ENCODE measurements around the gene GRK1.

GRK1 gene

DNA sequence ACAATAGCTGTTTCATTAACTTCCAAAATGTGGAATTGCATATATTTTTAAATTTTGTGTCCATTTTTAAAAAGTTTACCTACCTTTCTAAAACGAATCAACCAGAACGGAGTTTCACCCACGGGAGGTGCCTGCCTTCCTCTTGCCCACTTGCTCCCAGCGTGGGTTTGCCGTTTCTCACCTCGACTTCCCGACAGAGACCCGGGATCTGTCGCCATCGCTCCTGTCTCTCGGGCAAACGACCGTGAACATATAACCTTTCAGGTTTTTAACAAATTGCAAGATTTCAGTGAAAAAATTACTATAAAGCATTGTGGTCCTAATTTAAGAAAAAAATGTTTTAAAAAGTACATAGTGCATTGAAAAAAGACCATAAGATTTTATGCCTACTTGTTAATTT lies 96.2 kb downstream of the GRK1 start:
- DNase-seq: no peak

- no peak for DNase-seq
Observed at GRCh38 chr13:113763961-113764792, 97.2 kb downstream of the GRK1 start.

DNA sequence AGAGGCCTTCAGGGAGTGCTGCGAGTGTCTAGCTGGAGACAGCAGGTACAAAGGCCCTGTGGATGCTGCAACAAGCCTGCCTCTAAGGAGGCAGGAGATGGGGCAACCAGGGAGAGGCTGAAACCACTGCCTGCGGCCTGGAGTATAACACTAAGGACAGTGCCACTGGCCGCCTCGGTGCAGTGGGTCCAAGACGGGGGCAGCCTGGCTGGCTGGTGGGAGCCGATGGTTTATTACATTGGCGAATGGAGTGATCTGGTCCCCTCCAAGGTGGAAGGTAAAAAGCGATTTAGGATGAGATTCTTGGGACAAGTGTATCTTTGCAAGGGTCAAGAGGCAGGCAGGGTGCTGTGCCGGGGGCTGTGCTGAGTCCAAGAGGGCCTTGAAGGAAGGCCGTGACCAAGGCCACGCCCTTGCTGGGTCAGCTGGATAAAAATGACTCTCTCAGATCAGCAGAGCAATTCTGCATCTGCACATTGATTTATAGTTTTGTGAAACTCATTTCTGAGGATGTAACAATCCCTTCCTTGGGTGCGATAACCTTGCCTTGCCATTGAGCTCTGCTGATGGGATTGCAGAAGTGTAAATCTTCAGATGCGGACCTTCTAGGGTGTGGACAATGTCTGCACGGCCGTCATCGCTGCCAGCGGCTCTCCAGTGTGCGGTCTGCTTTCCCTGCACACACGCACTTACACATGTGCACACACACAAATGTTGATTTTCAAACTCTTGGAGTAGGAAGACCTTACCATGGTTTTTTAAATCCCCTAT lies 98.0 kb downstream of the GRK1 start:
- no peak for DNase-seq

GRCh38 chr13:113765564-113765910 lies 98.5 kb downstream of the GRK1 start:
- peak; percentile 27 for DNase-seq

GRCh38 chr13:113766035-113766800 lies 99.2 kb downstream of the GRK1 start:
- no peak for DNase-seq

DNA sequence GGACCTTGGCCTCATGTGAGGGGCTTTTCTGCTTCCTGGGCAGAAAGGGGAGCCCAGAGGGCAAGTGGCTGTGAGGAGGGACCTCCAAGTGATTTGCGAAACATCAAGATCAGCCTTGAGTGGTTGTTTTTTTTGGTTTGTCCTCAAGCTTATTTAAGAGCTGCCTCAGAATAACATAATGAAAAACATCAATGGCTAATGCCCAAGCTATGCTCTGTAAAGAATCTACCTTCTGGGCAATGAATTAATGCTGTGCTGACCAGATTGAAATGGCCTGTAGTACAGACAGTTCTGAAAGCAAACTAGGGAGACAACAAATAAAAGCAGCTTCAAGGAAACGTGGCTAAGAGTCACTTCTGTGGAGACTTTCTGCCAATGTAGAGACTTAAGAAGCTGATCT lies 100.3 kb downstream of the GRK1 start:
- DNase-seq: no peak

DNA sequence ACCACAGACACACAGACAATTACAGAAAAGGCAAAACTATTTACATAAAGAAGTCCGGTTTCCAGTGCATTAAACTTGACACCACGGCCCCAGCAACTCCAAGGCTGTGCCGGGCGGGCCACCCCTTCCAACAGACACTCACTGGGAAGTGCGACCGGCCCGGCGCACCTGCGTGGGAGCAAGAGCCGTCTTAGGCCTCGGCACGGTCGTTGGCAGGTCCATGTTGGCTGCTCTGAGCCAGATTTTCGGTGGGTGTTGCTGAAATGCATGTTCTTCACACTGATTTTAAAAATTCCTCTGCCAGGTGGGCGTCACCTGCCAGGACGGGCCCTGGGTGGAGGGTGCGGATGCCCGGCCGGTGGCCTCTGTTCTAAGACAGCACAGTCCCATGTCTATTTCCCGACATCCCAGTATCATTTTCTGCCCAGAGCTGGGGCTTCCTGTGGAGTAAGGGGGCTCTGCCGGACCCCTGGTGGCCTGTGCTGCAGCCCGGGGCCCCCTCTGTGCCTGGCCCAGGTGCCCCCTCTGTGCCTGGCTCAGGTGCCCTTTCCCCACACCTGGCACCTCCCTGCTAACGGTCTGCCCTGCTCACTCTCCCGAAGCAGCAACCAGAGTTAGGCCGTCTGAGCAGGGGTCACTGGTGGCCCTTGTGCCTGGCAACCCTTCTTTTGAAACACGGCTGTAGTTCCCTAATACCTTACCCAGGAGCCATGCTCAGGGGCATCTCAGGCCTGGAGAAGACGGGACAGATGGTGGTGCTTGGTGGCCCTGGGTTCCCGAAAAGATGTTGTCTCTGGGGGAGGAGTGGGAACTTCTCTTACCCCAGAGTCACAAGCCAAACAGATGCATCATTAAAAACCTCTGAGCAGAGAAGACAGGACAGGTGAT lies 101.2 kb downstream of the GRK1 start:
- DNase-seq: no peak

- no peak for DNase-seq
Observed at GRCh38 chr13:113769106-113769505, 102.1 kb downstream of the GRK1 start.

DNA sequence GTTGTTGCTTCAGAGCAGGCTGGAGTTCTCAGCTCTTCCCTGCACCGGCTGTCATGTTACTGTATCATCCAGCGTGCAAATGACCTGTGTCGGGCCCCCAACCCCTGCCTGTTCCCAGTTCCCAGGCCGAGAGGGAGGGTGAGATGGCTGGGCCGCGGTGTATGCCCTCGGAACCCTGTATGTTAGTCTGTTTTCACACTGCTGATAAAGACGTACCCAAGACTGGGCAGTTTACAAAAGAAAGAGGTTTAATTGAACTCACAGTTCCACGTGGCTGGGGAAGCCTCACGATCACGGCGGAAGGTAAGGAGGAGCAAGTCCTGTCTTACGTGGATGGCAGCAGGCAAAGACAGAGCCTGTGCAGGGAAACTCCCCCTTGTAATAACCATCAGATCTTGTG lies 102.9 kb downstream of the GRK1 start:
- no peak for DNase-seq

DNA sequence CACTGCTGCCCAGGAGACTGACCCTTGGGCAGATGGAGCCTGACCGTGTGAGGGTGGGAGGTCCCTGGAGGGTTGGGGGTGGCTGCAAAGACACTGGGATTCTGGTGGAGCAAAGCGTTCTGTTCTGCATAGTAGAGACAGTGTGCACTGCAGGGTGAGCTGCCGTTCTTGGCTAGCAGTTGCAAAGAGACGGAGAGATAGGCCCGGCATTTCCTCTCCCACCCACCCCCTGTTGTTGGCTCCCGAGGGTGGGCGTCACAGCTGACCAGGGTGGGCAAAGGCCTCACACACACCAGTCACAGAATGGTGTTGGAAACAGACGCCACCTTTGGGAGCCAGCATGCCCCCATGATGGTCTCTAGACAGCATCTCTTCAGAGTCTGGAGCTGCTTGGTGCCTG lies 103.4 kb downstream of the GRK1 start:
- DNase-seq: no peak

DNA sequence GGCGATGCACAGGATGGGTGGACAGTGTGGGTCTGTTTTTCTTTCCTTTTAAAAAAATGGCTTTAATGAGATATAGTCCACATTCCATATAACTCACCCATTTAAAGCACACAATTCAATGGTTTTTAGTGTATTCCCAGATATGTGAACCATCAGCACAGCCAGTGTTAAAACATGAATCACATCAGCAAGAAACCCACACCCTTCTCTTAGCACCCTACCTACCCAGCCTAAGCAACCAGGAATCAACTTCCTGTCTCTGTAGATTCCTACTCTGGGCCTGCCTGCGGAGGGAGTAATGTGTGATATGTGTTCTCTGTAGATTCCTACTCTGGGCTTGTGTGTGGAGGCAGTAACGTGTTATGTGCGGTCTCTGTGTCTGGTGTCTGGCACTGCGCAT lies 103.9 kb downstream of the GRK1 start:
- DNase-seq: no peak

- peak; percentile 12 for DNase-seq
Observed at GRCh38 chr13:113771709-113772331, 104.8 kb downstream of the GRK1 start.

DNA sequence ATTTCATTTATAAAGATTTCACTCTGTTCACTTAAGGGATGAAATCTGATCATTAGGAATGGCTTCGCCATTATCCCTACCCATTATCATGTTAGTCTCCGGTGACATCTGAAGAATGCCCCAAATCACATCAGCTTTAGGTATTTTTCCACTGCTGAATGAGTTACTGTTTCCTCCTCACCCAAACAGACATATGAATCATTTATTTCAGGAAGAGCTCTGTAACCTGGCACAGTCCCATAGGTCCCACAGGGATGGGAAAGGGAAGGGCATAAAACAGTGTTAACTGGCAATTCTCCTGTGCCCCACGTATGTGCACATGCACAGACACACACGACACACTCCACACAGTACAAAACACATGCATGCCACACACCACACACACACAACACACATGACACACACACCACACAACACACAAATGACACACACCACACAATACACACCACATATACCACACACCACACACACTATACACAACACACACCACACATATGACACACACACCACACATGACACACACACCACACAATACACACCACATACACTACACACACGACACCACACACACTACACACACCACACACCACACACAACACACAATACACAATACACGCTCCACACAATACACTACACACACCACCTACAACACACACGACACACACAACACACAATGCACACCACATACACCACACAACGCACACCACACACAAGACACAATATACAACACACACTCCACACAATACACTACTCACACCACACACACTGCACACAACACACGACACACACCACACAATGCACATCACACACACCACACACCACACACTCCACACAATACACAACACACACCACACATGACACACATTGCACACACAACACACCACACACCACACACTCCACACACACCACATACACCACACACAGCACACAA lies 107.4 kb downstream of the GRK1 start:
- DNase-seq: no peak

- no peak for DNase-seq
Observed at GRCh38 chr13:113775451-113776145, 108.6 kb downstream of the GRK1 start.

DNA sequence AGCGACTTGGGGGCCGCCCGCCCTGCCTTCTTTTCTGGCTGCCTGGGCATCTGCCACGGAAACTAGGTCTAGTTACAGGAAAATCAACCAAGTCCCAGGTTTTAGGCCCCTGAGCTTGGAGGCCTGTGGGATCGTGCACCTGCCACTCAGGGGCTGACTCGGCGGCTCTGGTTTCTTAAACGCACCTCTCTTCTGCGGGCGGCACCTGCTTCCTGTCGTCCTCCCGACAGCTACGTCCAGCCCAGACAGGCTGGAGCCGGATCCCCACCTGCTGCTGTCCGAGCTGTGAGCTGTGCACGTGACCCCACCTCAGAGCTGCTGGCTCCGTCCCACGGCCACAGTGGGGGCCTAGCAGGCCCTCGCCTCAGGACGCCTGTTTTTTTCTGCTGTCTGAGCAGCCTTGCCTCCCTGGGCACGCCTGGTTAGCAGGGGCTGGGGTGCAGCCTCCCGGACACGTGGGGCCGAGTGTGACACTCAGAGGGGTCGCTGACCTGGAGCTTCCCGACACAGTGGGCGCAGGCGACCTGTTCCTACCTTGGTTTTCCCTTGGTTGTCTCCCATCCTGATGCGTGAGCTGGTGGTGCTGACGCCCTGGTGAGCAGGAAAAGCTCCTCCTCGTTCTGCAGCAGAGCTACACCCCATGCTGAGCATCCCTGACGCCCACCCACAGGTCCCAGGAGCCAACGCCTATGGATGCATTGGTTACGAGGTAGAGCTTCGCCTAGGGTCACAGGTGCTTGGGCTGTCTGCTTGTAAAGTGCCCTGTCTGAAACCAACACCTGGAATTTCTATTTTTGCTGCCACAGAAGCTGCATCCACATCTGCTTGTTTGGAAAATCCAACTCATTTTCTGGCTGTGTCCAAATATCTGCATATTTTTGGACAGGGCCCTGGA lies 109.5 kb downstream of the GRK1 start:
- DNase-seq: no peak

DNA sequence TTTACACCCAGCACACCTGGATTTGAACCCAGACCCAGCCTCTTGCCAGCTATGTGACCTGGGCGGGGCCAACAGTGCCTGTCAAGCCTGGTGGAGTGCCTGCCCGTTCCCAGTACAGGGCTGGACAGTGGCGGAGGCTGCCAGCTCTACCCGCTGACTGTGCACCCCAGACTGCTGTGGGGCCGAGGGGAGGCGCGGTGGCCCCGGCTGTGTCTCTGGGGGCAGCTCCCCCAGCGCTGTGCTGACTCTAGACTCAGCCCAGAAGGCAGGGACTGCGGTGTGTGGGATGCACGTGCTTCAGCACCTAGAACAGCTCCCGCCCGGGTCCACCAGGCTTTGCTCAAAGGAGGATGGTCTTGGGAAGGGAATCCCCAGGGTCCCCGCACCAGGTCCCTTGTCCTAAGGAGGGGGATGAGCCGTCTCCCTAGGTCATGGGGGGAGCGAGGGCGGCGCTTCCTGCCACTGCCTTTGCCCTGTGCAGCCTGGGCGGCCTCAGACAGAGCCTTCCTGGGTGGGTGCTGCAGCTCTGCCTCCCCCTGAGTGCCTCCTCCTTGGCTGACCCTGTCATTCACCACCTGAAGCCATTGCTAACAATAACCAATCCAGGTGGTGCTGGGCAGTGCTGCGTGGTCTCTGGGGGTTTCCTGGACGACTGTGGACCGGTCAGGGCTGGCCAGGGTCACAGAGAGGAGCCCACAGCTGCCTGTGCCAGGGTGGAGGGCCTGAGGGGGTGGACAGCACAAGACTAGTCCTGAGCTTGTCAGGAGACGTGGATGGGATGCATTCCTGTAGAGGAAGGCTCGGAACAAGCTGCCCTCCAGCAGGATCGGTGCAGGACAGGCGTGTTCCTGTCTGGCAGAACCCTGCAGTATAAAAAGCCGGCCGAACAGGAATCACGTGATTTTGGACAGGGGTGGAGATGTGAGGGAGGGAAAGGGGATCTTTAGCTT lies 110.6 kb downstream of the GRK1 start:
- DNase-seq: peak; percentile 6

DNA sequence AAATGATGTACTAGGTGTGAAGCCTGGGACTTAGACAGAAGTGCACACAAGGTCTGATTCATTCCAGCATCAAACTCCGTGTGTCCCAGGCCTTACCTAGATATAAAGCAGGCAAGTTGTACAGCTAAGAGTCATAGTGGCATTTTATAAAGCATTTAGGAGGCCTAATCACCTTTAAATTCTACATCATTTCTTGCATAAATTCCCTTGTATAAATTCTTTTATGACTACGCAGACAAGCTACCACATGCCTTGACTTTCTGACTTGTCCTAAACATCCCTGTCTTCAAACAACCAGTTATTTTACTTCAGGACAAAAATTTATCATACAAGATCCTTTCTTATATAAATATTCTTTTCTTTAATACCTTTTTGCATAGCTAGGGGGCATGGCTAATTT lies 114.6 kb downstream of the GRK1 start:
- DNase-seq: no peak

DNA sequence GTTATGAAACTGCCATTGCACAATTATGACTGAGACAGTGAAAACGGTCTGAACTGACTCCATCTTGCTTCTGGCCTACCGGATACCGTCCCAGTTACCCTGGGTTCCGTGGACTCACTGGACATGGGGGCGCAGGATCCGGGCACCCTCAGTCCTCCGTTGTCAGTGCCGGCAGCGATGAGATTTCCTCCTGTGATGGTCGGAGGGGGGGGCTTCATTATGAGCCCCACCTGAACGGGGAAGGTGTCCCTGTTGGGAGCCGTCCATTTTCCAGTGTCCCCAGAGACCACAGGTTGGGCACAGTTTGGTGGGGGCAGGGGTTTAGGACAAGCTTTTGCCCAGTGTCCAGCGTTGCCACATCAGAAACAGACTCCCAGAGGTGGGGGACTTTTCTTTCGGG lies 115.5 kb downstream of the GRK1 start:
- no peak for DNase-seq

Data from hematopoietic multipotent progenitor cell treated with erythropoietin and hydrocortisone succinate and interleukin-3 and kit ligand, for 8 days (in vitro differentiated cells).